ENCODE measurements around the gene PDE6B. TPM values are rescaled to one million over a fixed set of nuclear protein-coding genes. Genes with fewer than 3 reads are reported as not detected.

Gene PDE6B
- total and polyA plus RNA-seq, 12 donors = 0.73 to 6.2 (median 3.6) TPM

- 88 to 89% methylated on average over 12 of the region's 12 CpGs for WGBS, 2 donors
- no peak for DNase-seq
Measured at GRCh38 chr4:665381-665750, 40.0 kb downstream of the PDE6B start.

DNA sequence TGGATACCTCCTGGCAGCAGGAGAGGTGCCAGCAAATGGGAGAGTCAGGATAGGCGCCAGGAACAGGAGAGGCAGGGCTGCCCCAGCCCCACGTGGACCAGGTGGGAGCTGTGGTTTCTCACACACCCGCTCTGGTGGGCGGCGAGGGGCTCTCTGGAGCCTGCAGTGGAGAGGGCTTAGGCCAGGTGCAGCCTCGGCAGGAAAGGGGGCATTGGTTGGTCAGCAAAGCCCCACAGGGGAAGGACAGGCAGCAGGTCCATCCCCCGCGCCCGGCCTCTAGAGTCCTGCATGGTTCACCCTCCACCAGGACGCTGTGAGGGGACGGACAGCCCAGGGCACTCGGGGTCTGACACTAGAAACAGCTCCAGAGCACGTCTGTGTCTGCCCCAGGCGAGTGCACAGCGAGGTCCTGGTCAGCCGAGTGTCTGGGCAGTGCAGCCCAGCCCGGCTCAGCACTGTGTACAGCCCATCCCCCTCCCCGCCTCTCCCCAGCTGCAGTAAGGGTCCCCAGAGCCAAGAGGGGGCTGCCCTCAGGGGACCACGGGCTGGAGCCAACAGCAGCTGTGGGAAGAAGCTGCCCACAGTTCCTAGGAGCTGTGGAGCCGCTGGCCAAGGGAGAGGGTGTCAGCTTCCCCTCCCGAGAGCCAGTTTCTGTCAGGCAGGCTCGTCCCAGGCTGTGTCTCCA is 40.5 kb downstream of the PDE6B start:
- intact Hi-C loops (cut with DNase I) = no loop called here
- 65 to 67% methylated on average over 22 of the region's 22 CpGs for WGBS, 2 donors
- DNase-seq (no peak), ATAC-seq (peak in 2 of 8 donors; percentile 14)
- Histone ChIP-seq H3K9me3 (no peaks in the 10 kb centered on the region), H3K27ac (no peak overlapping the region), H3K4me3 (no peak overlapping the region), H3K36me3 (peaks cover 0 to 9% (median 4%) of the 10 kb centered on the region in 9 donors), H3K4me1 (peaks cover 0 to 19% (median 8%) of the 10 kb centered on the region in 9 donors), H3K27me3 (peaks cover 0 to 17% (median 2%) of the 10 kb centered on the region in 7 donors)
- no peak for TF ChIP-seq CTCF (IDR thresholded peaks at IDR 0.05)

More at GRCh38 chr4:665381-665750, 40.0 kb downstream of the PDE6B start:
- Histone ChIP-seq H3K27me3 (peaks cover 0 to 17% (median 2%) of the 10 kb centered on the region in 7 donors), H3K4me1 (peaks cover 0 to 19% (median 8%) of the 10 kb centered on the region in 9 donors), H3K27ac (no peak overlapping the region), H3K36me3 (peaks cover 0 to 4% (median 0%) of the 10 kb centered on the region in 9 donors), H3K9me3 (no peaks in the 10 kb centered on the region), H3K4me3 (no peak overlapping the region)
- intact Hi-C loops (cut with DNase I) = no loop called here
- ATAC-seq = no peak
- no peak for TF ChIP-seq CTCF (IDR thresholded peaks at IDR 0.05)

- no peak overlapping the region for H3K4me3 ChIP-seq
- no peak overlapping the region for H3K27ac ChIP-seq
- WGBS, 2 donors = 82 to 85% methylated on average over 22 of the region's 22 CpGs
- DNase-seq (no peak), ATAC-seq (no peak)
- H3K9me3 ChIP-seq = no peaks in the 10 kb centered on the region
- peaks cover 0 to 19% (median 8%) of the 10 kb centered on the region in 9 donors for H3K4me1 ChIP-seq
- intact Hi-C loops (cut with DNase I) = no loop called here
- peaks cover 0 to 14% (median 6%) of the 10 kb centered on the region in 9 donors for H3K36me3 ChIP-seq
- TF ChIP-seq CTCF (IDR thresholded peaks at IDR 0.05) = no peak
- peaks cover 0 to 17% (median 2%) of the 10 kb centered on the region in 7 donors for H3K27me3 ChIP-seq
Measured at GRCh38 chr4:666436-666810, 41.0 kb downstream of the PDE6B start.

DNA sequence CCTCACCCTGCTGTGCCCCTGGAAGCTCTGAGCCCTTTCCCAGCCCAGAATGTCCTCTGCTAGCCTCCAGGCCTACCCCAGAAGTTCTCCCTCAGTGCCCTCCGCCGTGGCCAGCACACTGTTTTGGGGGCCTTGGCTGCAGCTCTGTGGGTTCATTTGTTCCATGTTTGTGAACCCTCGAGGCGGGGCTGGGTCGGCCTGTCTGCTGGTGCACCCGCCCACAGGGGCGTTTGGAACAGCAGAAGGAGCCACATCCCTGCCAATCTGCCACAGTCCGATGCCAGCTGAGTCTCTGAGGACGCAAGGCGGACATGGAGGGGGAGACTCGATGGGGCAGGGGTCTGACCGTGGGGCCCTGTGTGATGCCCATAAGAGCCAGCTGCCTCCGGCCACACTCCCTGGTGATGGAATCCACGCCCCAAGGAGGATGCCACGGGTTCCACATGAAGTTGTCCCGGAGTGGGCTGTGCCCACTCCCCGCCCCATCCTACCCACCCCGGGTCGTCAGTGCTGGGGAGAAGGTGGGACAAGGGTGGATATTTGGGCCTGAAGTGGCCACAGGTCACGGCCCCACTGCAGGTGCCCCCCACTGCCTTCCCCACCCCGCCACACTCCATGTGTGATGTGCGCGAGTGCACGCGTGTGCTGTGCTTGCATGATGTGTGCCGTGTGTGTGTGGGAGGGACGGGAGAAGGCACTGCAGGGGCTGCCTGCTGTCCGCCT is 41.6 kb downstream of the PDE6B start:
- 82 to 90% methylated on average over 28 of the region's 28 CpGs for WGBS, 2 donors
- peaks cover 0 to 19% (median 8%) of the 10 kb centered on the region in 9 donors for H3K4me1 ChIP-seq
- no peak for TF ChIP-seq CTCF (IDR thresholded peaks at IDR 0.05)
- H3K27ac ChIP-seq = no peak overlapping the region
- H3K36me3 ChIP-seq = peaks cover 0 to 20% (median 10%) of the 10 kb centered on the region in 9 donors
- ATAC-seq (peak in 1 of 8 donors; percentile 2), DNase-seq (no peak)
- H3K4me3 ChIP-seq = no peak overlapping the region
- peaks cover 0 to 17% (median 2%) of the 10 kb centered on the region in 7 donors for H3K27me3 ChIP-seq
- intact Hi-C loops (cut with DNase I) = no loop called here
- no peaks in the 10 kb centered on the region for H3K9me3 ChIP-seq

Measured in heart right ventricle (tissue), 16 donors.